ENCODE measurements around the gene GCK. TPM values are rescaled to one million over a fixed set of nuclear protein-coding genes. Genes with fewer than 3 reads are reported as not detected.
"Not testable (repeated sequence)": the region's sequence is repeated elsewhere in the genome, so short reads cannot be mapped to it uniquely, and the experiment has no call there.

The GCK gene
- total RNA-seq, 4 donors from 2014 or later, result 0.52 TPM; not detected in 3

DNA sequence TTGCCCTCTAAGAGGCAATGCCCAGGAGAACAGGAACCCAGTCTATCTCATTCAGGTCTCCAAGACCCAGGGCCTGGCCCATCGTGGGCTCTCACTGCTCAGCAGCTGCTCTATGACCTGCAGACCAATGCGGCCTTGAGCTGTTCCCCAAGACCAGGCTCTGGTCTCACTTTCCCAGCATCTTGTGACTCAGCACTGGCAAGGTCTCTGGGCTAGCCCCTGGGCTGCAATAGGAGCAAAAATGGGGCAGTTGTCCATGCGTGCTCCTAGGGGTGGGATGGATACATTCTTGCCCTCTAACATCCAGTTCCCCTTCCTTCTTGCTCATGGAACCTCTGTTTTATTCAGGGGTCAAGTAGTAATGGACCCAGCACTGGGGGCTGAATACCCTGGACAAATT lies 13.5 kb downstream of the GCK start:
- 82% methylated on average over 3 of the region's 3 CpGs for whole genome bisulfite sequencing
- Histone ChIP-seq H3K4me1 (no peaks in the 10 kb centered on the region), H3K27ac (no peak overlapping the region)

DNA sequence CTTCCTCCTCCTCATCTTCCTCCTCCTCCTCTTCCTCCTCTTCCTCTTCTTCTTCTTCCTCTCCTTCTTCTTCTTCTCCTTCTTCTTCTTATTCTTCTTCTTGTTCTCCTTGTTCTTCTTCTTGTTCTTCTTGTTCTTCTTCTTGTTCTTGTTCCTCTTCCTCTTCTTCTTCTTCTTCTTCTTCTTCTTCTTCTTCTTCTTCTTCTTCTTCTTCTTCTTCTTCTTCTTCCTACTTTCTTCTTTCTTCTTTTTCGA lies 14.6 kb downstream of the GCK start:
- 78% methylated on average over 1 of the region's 1 CpG for WGBS
- H3K4me1 ChIP-seq; H3K27me3 ChIP-seq; H3K36me3 ChIP-seq; H3K9me3 ChIP-seq; H3K27ac ChIP-seq; H3K4me3 ChIP-seq; DNase-seq (ENCODE audit: low spot score in 2 of 2): not testable (repeated sequence)

More for the DNA sequence above, 13.5 kb downstream of the GCK start:
- Histone ChIP-seq H3K27me3 (no peaks in the 10 kb centered on the region), H3K36me3 (no peaks in the 10 kb centered on the region), H3K4me3 (no peak overlapping the region), H3K9me3 (no peaks in the 10 kb centered on the region)
- no peak for DNase-seq (ENCODE audit: low spot score in 2 of 2)
- TF ChIP-seq POLR2A (IDR thresholded peaks at IDR 0.05) (no peak), POLR2AphosphoS5 (IDR thresholded peaks at IDR 0.05) (no peak), EP300 (IDR thresholded peaks at IDR 0.05) (no peak)
- TF ChIP-seq, protein P1, sequence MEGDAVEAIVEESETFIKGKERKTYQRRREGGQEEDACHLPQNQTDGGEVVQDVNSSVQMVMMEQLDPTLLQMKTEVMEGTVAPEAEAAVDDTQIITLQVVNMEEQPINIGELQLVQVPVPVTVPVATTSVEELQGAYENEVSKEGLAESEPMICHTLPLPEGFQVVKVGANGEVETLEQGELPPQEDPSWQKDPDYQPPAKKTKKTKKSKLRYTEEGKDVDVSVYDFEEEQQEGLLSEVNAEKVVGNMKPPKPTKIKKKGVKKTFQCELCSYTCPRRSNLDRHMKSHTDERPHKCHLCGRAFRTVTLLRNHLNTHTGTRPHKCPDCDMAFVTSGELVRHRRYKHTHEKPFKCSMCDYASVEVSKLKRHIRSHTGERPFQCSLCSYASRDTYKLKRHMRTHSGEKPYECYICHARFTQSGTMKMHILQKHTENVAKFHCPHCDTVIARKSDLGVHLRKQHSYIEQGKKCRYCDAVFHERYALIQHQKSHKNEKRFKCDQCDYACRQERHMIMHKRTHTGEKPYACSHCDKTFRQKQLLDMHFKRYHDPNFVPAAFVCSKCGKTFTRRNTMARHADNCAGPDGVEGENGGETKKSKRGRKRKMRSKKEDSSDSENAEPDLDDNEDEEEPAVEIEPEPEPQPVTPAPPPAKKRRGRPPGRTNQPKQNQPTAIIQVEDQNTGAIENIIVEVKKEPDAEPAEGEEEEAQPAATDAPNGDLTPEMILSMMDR (IDR thresholded peaks at IDR 0.05), result no peak

DNA sequence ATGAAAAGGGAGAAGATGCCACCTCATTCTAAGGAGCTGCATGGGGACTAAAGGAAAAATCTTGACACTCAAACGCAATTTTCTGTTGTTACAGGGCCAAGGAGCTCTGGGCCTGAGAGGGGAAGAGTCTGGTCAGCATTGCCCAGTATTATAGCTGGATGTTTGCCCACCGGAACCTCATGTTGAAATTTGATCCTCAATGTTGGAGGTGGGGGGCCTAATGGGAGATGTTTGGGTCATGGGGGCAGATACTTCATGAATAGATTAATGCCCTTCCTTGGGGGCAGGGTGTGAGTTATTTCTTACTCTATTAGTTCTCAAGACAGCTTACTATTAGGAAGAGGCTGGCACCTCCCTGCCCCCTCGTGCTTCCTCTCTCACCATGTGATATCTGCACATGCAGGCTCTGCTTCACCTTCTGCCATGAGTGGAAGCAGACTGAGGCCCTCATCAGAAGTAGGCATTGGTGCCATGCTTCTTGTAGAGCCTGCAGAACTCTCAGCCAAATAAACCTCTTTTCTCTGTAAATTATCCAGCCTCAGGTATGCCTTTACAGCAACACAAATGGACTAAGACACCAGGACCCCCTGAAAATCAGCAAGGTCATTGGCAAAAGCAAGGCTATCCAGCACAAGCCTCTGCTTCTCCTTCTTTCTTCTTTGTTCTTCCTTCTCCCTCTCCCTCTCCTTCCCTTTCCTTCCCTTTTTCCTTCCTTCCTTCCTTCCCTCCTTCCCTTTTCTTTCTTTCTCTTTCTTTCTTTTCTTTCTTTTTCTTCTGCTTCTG lies 15.1 kb downstream of the GCK start:
- H3K4me1 ChIP-seq, result no peaks in the 10 kb centered on the region
- H3K27ac ChIP-seq, result no peak overlapping the region
- peak in 1 of 2 donors; percentile 37 for DNase-seq (ENCODE audit: low spot score in 2 of 2)
- no peaks in the 10 kb centered on the region for H3K27me3 ChIP-seq
- H3K9me3 ChIP-seq, result no peaks in the 10 kb centered on the region
- 37% methylated on average over 3 of the region's 3 CpGs for WGBS
- H3K36me3 ChIP-seq, result no peaks in the 10 kb centered on the region
- TF ChIP-seq, protein P1 (IDR thresholded peaks at IDR 0.05), result no peak
- TF ChIP-seq POLR2A (IDR thresholded peaks at IDR 0.05), result no peak
- no peak for TF ChIP-seq POLR2AphosphoS5 (IDR thresholded peaks at IDR 0.05)
- TF ChIP-seq EP300 (IDR thresholded peaks at IDR 0.05), result no peak
- H3K4me3 ChIP-seq, result no peak overlapping the region

DNA sequence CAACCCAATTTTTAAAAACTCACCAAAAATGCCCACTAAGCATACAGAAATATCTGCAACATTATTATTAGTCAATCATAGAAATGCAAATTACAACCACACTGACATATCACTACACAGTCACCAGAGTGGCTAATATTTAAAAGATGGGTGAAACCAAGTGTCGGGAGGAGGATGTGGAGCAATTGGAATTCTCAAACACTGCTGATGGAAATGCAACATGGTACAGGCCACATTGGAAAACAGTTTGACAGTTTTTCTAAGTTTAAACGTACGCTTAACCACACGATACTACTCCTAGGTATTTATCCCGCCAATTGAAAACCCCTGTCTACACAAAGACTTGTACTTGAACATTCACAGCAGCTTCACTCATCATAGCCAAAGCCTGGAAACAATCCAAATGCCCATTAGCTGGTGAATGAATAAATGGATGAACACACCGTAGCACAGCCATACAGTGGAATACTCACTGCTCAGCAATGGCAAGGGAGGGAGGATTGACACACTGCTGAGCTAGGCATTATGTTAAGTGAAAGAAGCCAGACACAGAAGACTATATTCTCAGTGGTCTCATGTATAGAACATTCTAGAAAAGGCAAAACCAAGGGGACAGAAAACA lies 16.3 kb downstream of the GCK start:
- Histone ChIP-seq H3K4me1 (no peaks in the 10 kb centered on the region), H3K36me3 (no peaks in the 10 kb centered on the region), H3K27me3 (no peaks in the 10 kb centered on the region), H3K27ac (no peak overlapping the region), H3K9me3 (no peaks in the 10 kb centered on the region), H3K4me3 (no peak overlapping the region)
- DNase-seq (ENCODE audit: low spot score in 2 of 2), result no peak
- TF ChIP-seq, protein P1 (IDR thresholded peaks at IDR 0.05), result no peak
- TF ChIP-seq POLR2A (IDR thresholded peaks at IDR 0.05), result no peak
- no peak for TF ChIP-seq EP300 (IDR thresholded peaks at IDR 0.05)
- TF ChIP-seq POLR2AphosphoS5 (IDR thresholded peaks at IDR 0.05), result no peak
- WGBS, result 82% methylated on average over 6 of the region's 6 CpGs

DNA sequence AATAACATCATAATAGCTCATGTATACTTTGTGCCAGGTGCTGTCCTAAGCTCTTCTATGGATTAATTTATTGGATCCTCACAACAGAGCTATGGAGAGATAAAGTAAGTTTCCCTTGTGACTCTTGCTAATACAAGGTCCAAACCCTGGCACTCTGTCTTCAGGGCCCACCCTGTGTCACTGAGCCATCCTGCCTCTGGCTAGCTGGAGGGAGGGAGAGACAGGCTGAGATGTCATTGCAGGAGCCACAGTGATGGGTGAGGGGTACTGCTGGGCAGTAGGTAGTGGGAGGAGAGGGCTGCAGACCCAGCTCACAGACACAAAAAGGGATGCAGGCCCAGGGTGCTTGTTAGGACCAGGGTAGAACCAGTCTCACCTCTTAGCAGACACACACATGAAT lies 16.9 kb downstream of the GCK start:
- no peaks in the 10 kb centered on the region for H3K9me3 ChIP-seq
- no peaks in the 10 kb centered on the region for H3K36me3 ChIP-seq
- no peaks in the 10 kb centered on the region for H3K27me3 ChIP-seq
- peak in 1 of 2 donors; percentile 57 for DNase-seq (ENCODE audit: low spot score in 2 of 2)
- TF ChIP-seq POLR2AphosphoS5 (IDR thresholded peaks at IDR 0.05) (no peak), POLR2A (IDR thresholded peaks at IDR 0.05) (no peak)
- no peak overlapping the region for H3K4me3 ChIP-seq
- H3K4me1 ChIP-seq, result no peaks in the 10 kb centered on the region
- no peak overlapping the region for H3K27ac ChIP-seq

DNA sequence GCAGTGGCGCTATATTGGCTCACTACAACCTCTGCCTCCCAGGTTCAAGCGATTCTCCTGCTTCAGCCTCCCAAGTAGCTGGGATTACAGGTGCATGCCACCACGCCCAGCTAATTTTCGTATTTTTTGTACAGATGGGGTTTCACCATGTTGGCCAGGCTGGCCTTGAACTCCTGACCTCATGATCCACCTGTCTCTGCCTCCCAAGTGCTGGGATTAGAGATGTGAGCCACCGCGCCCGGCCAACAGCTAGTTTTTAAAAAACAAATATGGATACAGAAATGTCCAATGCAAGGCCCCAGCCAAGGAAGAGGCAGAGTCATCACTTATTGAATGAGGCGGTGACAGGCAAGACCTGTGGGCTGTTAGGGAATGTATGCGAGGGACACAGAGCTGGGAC lies 17.3 kb downstream of the GCK start:
- not testable (repeated sequence) for H3K27ac ChIP-seq, H3K36me3 ChIP-seq, H3K9me3 ChIP-seq, H3K4me1 ChIP-seq, H3K27me3 ChIP-seq, H3K4me3 ChIP-seq
- WGBS, result 92% methylated on average over 9 of the region's 9 CpGs
- peak in 1 of 2 donors; percentile 31 for DNase-seq (ENCODE audit: low spot score in 2 of 2)

DNA sequence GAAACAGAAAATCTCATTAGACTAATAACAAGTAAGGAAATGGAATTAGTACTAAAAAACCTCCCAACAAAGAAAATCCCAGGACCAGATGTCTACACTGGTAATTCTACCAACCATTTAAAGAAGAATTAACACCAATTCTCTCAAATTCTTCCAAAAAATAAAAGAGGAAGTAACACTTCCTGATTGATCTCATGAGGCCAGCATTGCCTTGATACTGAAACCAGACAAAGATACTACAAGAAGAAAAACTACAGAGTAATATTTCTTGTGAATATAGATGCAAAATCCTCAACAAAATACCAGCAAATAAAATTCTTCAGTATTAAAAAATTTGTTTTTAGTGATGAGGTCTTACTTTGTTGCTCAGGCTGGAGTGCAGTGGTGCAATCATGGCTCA lies 21.3 kb downstream of the GCK start:
- Histone ChIP-seq H3K4me3 (no peak overlapping the region), H3K4me1 (no peaks in the 10 kb centered on the region), H3K27ac (no peak overlapping the region), H3K9me3 (no peaks in the 10 kb centered on the region), H3K27me3 (no peaks in the 10 kb centered on the region), H3K36me3 (no peaks in the 10 kb centered on the region)
- no peak for DNase-seq (ENCODE audit: low spot score in 2 of 2)
- TF ChIP-seq POLR2A (IDR thresholded peaks at IDR 0.05) (no peak), POLR2AphosphoS5 (IDR thresholded peaks at IDR 0.05) (no peak), EP300 (IDR thresholded peaks at IDR 0.05) (no peak)
- TF ChIP-seq, protein P1 (IDR thresholded peaks at IDR 0.05), result no peak
